ENCODE measurements around the gene TMEM259.

- TF ChIP-seq CTCF (IDR thresholded peaks at IDR 0.05), result no peak
- no peak for TF ChIP-seq POLR2A (IDR thresholded peaks at IDR 0.05)
- no peak for TF ChIP-seq POLR2AphosphoS5 (IDR thresholded peaks at IDR 0.05)
- TF ChIP-seq EP300 (IDR thresholded peaks at IDR 0.05), result no peak
Measured at GRCh38 chr19:1055028-1055425, 34.1 kb upstream of the TMEM259 start.
